Mucosa of rectum (tissue), 2 donors: ENCODE results near the gene NFKB2.

Source experiments
- H3K27ac ChIP-seq, 2 donors: one replicate each; pipeline ENCODE4 v1.7.0; 2013; ENCODE audit warnings: inconsistent platforms in 2 of 2, low read depth in 2 of 2, low read length in 2 of 2
- H3K27me3 ChIP-seq, 2 donors: one replicate each; pipeline ENCODE4 v1.7.0; 2013; ENCODE audit warnings: low read length in 2 of 2; ENCODE audit not compliant: control insufficient read depth in 2 of 2, insufficient read depth in 2 of 2
- H3K36me3 ChIP-seq, 2 donors: one replicate each; pipeline ENCODE4 v1.7.0; 2013; ENCODE audit warnings: low read length in 2 of 2; ENCODE audit not compliant: control insufficient read depth in 2 of 2, insufficient read depth in 2 of 2
- H3K4me1 ChIP-seq, 2 donors: one replicate each; pipeline ENCODE4 v1.7.0; 2013; ENCODE audit warnings: low read length in 2 of 2, mild to moderate bottlenecking in 1 of 2; ENCODE audit not compliant: control insufficient read depth in 2 of 2, insufficient read depth in 2 of 2
- H3K4me3 ChIP-seq, 2 donors: one replicate each; pipeline ENCODE4 v1.7.0; 2013; ENCODE audit warnings: low read length in 2 of 2
- H3K9ac ChIP-seq, 2 donors: one replicate each; pipeline ENCODE4 v1.7.0; 2013; ENCODE audit warnings: low read length in 2 of 2, low read depth in 1 of 2, mild to moderate bottlenecking in 1 of 2
- H3K9me3 ChIP-seq, 2 donors: one replicate each; pipeline ENCODE4 v1.7.0; 2013; ENCODE audit warnings: low read length in 2 of 2; ENCODE audit not compliant: control insufficient read depth in 2 of 2
- donor health status: healthy.
- donor health status: Normal muscosa, but diverticular disease.

NFKB2 gene

GRCh38 chr10:102395400-102396316 lies at the start of gene NFKB2:
TSS of gene NFKB2 (plus strand) at chr10:102395705. CDS start at chr10:102395960, 255 bp downstream.
- Histone ChIP-seq H3K9me3 (no peaks in the 10 kb centered on the region), H3K4me1 (peaks cover 30 to 35% of the 10 kb centered on the region in 2 donors), H3K9ac (peak within 1 kb of the TSS; percentile 81 to 94), H3K36me3 (peaks cover 0 to 15% of the 10 kb centered on the region in 2 donors), H3K27me3 (no peaks in the 10 kb centered on the region), H3K27ac (peak within 1 kb of the TSS; percentile 94 to 99), H3K4me3 (peak within 1 kb of the TSS; percentile 92 to 97)

- Histone ChIP-seq H3K4me3 (no peak overlapping the region), H3K9me3 (no peaks in the 10 kb centered on the region), H3K36me3 (peaks cover 29 to 43% of the 10 kb centered on the region in 2 donors), H3K4me1 (no peaks in the 10 kb centered on the region), H3K9ac (no peak overlapping the region), H3K27ac (no peak overlapping the region), H3K27me3 (no peaks in the 10 kb centered on the region)
These were observed 48.2 kb upstream of the NFKB2 start for GRCh38 chr10:102347236-102347828.

- H3K36me3 ChIP-seq: peaks cover 55 to 61% of the 10 kb centered on the region in 2 donors
- no peak overlapping the region for H3K9ac ChIP-seq
- no peaks in the 10 kb centered on the region for H3K4me1 ChIP-seq
- H3K4me3 ChIP-seq: no peak overlapping the region
- no peaks in the 10 kb centered on the region for H3K9me3 ChIP-seq
- no peak overlapping the region for H3K27ac ChIP-seq
- H3K27me3 ChIP-seq: no peaks in the 10 kb centered on the region
These were observed 43.3 kb upstream of the NFKB2 start for GRCh38 chr10:102352066-102352715.

GRCh38 chr10:102354451-102354850 lies 41.1 kb upstream of the NFKB2 start:
- H3K9ac ChIP-seq: no peak overlapping the region
- H3K4me1 ChIP-seq: no peaks in the 10 kb centered on the region
- peaks cover 72% of the 10 kb centered on the region in 2 donors for H3K36me3 ChIP-seq
- no peaks in the 10 kb centered on the region for H3K27me3 ChIP-seq
- no peak overlapping the region for H3K4me3 ChIP-seq
- no peaks in the 10 kb centered on the region for H3K9me3 ChIP-seq
- no peak overlapping the region for H3K27ac ChIP-seq

GRCh38 chr10:102358712-102359382 lies 36.7 kb upstream of the NFKB2 start:
- H3K9me3 ChIP-seq: no peaks in the 10 kb centered on the region
- no peaks in the 10 kb centered on the region for H3K27me3 ChIP-seq
- no peak overlapping the region for H3K27ac ChIP-seq
- H3K9ac ChIP-seq: no peak overlapping the region
- H3K4me3 ChIP-seq: no peak overlapping the region
- peaks cover 77 to 82% of the 10 kb centered on the region in 2 donors for H3K36me3 ChIP-seq
- no peaks in the 10 kb centered on the region for H3K4me1 ChIP-seq

- H3K4me3 ChIP-seq: no peak overlapping the region
These were observed 28.1 kb upstream of the NFKB2 start for GRCh38 chr10:102367441-102367840.

GRCh38 chr10:102368077-102368476 lies 27.4 kb upstream of the NFKB2 start:
- H3K9me3 ChIP-seq: no peaks in the 10 kb centered on the region
- H3K9ac ChIP-seq: no peak overlapping the region
- H3K27ac ChIP-seq: no peak overlapping the region

More at GRCh38 chr10:102367441-102367840, 28.1 kb upstream of the NFKB2 start:
- no peaks in the 10 kb centered on the region for H3K9me3 ChIP-seq
- no peak overlapping the region for H3K27ac ChIP-seq
- H3K36me3 ChIP-seq: peaks cover 77 to 90% of the 10 kb centered on the region in 2 donors
- H3K9ac ChIP-seq: no peak overlapping the region
- no peaks in the 10 kb centered on the region for H3K4me1 ChIP-seq
- no peaks in the 10 kb centered on the region for H3K27me3 ChIP-seq

GRCh38 chr10:102371295-102371694 lies 24.2 kb upstream of the NFKB2 start:
- Histone ChIP-seq H3K27me3 (no peaks in the 10 kb centered on the region), H3K4me1 (no peaks in the 10 kb centered on the region), H3K36me3 (peaks cover 64 to 91% of the 10 kb centered on the region in 2 donors), H3K4me3 (no peak overlapping the region), H3K27ac (no peak overlapping the region), H3K9me3 (no peaks in the 10 kb centered on the region), H3K9ac (no peak overlapping the region)

More at GRCh38 chr10:102368077-102368476, 27.4 kb upstream of the NFKB2 start:
- H3K27me3 ChIP-seq: no peaks in the 10 kb centered on the region
- H3K36me3 ChIP-seq: peaks cover 73 to 89% of the 10 kb centered on the region in 2 donors
- no peaks in the 10 kb centered on the region for H3K4me1 ChIP-seq
- H3K4me3 ChIP-seq: no peak overlapping the region

GRCh38 chr10:102375250-102375649 lies 20.3 kb upstream of the NFKB2 start:
- Histone ChIP-seq H3K9ac (no peak overlapping the region), H3K36me3 (peaks cover 59 to 83% of the 10 kb centered on the region in 2 donors), H3K27ac (no peak overlapping the region), H3K9me3 (no peaks in the 10 kb centered on the region), H3K27me3 (no peaks in the 10 kb centered on the region), H3K4me3 (no peak overlapping the region), H3K4me1 (no peaks in the 10 kb centered on the region)
